NCI-H187 (cell line): ENCODE data around the gene ARMH3.
A peak's percentile ranks its signal among the peaks of the same experiment; 100 is the strongest.
"Not testable (repeated sequence)": the region's sequence is repeated elsewhere in the genome, so short reads cannot be mapped to it uniquely, and the experiment has no call there.

Experiments
- DNase-seq, 2 experiments: peaks; one replicate each; lab custom pipeline; 2025; lab: John Stamatoyannopoulos, UW

Gene ARMH3

DNA sequence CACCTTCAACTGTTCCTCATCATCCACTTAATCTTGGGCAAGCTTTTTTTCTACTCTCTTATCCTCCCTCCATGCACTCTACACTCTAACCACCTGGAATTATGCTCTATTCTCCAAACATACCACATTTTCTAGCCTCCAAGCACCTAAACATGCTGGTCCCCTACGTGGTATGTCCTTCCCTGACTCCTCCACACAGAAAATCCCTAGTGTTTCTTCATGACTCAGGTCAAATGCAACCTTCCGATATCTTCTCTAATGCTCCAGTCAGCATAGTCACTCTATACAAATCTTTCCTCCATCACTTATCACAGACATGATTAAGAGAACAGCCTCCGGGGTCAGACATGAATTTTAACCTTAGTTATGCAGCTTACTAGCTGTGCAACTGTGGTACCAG is 68.8 kb downstream of the ARMH3 start:
- no peak for DNase-seq

DNA sequence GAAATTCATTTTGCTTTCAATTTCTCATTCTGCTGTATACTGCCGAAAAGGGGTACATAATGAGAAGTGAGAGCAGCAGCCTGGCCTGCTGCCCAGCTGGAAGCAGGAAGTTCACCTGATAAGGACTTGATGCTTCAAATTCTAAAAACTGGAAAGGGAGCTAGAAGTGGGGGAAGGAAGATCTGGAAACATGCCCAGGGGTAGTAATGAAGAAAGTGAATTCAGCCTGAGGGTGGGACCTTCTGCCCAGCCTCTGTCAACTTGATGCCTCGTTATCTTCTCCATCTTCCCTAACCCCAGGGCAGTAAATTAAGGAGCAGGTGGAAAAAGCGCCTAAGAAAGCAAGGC is 69.4 kb downstream of the ARMH3 start:
- no peak for DNase-seq

DNA sequence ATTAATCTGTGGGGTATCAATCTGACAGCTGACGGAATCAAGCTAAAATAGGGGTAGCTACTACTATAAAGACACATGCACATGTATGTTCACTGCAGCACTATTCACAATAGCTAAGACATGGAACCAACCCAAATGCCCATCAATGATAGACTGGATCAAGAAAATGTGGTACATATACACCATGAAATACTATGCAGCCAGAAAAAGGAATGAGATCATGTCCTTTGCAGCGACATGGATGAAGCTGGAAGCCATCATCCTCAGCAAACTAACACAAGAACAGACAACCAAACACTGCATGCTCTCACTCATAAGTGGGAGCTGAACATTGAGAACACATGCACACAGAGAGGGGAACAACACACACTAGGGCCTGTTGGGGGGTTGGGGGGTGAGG is 75.3 kb downstream of the ARMH3 start:
- not testable (repeated sequence) for DNase-seq

DNA sequence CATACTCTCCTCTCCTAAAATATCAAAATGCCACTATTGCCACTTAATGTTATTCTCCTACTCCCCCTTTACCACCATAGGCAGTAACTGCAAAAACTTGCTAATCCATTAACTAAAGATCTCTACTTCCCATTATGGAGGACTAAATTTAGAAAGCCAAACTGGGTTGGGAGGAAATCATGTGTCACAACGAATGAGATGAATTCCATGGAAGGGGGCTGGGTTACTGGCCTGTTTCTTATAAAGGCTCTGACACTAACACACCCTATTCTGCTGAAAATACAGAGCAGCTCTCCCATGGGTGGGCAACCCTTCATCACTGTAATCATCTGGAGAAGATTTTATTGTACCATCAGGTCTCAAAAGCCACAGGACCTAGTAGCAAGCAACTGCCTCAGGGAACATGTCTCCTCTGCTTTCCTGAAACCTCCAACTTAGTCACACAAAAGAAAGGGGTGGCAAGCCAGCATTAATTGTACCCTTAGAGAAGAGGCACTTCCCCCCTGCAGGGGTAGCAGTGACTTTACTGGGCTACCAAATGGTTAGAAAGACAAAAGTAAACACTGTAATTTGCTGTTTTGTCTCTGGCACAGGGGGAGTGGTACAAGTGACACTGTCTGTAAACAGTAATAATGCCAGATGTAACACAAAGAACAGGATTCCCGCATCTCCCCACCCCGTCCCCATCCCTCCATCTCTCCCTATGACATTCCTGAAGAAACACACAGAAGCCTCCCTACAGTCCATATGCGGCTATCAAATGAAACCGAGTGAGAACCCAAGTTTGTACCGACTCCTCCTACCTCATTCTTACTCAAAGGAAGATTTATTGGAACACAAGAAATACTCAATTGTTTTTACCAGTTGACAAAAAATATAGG is 81.6 kb downstream of the ARMH3 start:
- no peak for DNase-seq

DNA sequence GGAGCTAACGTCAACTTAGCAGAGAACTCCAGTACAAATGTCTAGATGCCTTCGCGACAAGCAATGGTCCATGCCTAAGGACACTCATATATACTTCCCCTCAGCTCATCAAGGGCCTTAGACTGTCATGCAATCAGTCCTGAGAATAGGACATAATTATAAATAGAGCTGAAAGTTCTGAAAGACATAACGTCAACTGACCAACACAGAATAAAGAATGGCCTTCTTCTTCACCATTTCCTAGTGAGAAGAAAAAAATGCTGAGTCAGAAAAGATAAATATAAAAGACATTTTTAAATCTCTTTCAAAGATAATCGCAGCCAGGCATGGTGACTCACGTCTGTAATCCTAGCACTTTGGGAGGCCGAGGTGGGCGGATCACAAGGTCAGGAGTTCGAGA is 83.2 kb downstream of the ARMH3 start:
- no peak for DNase-seq

DNA sequence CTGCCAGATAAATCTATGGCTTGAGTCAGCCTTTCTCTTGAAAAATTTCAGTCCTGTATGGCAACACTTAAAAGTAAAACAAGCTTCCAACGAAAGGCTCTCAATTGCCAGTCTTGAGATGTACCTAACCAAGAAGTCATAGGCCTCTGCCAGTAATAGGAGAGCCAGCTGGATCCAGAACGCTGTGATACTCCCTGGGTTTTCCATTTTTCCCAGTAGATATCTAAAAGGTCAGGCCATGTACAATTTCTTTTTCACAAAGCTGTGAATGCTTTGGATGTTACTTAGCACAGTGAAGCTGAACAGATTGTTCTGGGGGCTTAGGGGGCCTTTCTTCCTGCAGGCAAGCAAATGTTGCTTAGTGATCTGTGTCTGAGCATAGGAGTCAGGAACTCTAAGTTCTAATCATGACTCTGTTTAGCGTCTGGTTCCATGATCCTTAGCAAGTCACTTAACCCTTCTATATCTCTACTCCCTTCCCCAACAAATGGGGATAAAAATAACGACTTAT is 86.5 kb downstream of the ARMH3 start:
- DNase-seq: no peak

DNA sequence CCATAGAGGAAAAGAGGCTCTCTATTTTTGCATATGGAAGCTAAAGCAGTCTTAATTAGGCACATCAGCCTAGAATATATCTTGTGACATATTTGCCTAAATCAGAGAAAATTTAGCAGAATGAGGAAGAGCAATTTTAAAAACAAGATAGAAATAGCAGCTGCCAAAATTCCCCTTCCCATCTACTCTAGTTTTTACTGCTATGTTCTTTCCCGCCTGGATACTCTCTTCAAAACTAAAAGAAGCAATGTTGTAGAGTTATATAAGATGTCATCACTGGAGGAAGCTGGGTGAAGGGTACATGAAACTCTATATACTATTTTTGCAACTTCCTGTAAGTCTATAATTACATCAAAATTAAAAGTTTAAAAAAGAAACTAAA is 87.0 kb downstream of the ARMH3 start:
- no peak for DNase-seq

DNA sequence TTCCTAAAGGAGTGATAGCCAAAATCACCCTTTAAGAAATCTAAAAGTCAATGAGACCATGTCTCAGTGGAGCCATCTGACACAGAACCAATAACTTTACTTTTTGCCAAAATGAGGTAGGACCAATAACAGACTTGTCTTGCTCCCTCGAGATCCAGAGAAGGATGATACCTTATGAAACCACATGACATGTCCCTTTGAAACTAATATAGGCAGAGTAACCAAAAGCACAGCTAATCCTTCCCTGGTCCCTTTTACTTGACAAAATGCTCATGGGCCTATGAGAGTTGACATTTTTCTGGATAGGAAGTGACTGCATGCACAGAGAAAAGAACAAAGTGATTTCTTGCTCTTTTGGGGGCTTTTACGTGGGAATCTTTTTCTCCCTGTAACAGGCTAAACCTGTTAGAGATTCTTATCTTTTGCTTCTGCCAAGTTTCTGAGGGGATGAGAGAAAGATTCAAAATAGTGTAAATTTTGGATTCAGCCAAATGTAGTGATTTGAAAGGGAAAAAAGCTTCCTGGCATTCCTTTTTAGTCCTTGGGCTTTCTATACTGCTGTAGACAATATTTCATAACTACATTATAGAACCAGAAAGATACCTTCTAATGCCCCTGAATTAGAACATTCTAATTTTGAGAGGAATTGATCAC is 87.6 kb downstream of the ARMH3 start:
- DNase-seq: no peak

DNA sequence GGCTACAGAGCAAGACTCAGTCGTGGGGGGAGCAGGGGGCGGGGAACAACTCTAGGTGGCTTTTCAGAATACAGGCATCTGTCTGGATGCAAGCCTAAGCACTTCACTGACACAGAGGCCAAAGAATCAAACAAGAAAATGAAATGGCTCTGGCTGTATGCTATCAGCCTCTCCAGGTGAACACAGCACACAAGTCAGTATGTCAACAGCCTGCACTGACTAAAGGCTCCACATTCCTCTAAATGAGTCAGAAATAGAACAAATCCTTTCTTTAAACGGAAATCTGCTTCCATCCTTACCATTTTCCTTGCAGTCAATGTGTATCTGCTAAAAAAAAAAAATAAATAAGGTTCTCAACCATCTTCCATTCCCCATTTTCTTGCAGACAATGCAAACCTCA is 88.3 kb downstream of the ARMH3 start:
- DNase-seq: no peak

DNA sequence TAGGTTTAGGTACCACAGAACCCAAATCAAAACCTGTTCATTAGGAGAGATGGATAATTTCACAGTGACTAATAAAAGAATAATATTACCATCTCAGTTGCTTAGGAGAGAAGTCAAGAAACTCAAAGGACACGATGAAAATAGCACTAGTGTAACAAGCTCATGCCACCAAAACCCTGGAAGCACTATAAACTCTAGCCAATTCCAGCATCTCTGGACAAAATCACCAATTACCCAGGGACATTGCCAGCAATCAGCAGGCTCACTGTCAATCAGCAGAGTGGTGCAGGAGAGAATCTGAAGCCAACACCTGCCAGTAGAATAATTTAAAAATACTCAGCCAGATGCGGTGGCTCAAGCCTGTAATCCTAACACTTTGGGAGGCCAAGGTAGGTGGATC is 88.9 kb downstream of the ARMH3 start:
- DNase-seq: no peak

DNA sequence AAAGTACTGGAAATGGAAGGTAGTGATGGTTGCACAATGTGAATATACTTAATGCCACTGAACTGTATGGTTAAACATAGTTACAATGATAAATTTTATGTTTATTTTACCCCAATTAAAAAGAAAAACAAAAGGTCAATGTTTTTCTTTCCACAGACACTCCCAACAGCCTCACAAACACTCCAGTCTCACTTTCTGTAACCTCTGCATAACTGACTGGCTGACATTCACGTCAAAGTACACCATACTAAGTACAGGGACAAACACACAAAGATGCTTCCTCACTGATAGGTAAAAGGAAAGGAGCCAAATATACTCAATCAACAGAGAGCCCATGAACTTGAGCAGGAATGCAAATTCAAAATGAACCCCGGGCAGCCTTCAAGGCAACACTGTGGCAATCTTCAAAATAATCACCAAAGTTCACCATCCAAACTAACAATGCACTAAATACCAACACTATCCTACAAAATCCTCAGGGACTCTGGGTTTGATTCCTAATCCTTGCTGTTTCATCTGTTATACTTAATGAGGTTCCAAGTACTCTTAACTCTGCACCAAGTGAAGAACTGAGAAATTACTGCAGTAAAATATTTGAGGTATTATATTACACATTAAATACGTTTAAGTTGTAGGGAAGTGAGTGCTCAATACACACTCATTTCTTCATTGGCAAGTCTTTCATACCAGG is 90.8 kb downstream of the ARMH3 start:
- no peak for DNase-seq

DNA sequence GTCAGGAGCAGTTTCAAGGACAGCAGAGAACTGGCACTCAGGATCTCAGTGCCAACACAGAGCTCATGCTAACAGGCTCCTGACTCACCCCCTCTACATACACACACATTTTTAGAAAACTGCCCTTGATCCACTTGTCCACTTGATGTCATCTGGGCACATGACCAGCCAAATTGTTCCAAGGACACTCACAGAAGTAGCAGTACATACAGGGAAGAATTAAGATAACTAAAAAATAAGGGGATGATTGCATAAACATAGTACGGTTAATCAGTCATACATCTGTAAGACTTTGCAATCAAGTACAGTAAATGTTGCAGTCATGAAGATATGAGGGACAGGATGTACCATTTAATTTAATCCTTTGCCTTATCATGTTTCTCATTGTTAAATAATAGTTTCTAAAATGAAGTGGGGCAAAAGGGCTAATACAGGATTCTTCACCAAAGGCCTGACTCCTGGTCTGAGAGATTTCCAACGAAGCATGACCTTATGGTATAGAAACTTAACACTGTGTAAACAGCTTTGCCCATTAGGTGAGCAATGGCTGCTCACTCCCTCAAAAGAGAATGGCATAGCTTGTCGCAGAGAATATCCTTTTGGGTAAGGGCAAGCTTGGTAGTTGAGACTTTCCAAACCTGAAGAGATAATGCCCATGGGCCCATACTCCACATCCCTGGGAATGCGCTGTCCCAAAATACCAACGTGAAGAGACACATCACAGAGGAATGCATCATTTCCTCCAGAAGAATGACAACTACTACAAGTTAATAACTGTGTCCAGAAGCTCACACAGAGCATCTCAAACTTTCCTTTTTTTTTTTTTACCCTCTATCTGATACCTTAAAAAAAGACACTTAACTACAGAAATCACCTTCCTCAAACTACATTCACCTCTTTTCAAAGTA is 94.1 kb downstream of the ARMH3 start:
- peak in 1 of 2 experiments; percentile 48 for DNase-seq

DNA sequence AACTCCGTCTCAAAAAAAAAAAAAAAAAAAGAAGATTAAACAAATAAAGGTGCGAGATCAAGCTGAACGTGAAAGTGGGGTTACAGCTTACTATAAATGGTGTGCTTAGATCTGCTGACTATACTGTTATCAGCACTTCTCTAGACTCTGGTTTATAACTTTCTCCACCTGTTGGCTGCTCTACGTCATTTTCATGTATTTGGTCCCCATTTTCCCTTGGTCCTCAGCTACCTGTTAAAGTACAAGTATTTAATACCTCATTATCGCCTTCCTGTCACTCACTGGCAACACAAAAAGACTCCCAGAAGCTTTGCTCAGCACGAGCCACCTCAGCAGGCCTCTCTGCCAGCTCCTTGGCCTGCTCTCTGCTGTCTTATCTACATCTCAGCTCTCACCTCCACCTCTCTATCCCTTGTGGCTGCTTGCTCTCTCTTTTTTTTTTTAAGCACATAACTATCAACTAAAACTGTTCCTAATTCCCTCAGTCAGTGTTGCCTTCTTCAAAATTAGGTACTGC is 95.0 kb downstream of the ARMH3 start:
- no peak for DNase-seq

DNA sequence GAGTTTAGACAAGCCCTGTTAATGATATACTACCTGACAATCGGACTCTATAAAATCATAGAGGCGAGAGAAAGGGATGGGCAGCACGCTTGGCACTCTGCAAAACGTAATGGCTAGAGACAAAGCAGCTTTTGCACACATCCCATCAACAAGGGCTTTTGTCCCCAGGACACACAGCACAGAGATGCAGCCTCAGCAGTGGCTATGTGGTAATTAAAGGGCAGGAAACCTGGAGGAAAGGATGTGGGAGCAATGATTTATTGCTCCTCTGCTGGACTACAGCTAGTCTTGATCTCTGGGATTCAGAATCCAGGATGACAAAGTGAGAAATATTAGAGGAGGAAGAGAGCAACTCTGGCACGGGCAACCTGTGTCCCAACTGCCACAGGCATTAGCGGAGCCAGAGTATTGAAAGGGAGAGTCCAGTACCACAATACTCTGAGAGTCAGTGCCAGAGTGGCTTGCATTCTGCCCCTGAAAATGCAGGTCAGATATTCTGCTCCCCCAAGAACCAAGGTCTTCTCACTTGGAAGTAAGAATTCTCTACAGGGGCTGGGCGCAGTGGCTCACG is 96.5 kb downstream of the ARMH3 start:
- DNase-seq: peak in 1 of 2 experiments; percentile 5

DNA sequence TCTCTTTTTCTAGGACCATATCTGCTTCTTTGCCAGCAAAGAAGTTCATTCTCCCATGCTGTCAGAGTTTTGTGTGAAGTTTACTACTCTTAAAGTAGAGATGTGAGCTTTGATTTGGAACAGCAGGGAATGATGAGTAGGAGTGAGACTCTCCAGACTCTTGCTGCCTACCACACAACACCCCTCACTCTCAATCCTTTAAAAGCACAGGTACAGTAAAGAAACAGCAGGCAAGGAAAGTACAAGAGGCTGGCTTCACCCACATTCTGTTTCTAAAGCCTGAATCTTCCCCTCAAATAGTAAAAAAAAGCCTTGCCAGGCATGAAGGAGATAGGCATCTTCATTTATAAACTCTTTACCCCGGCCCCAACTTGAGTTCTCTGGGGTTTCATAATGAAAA is 97.3 kb downstream of the ARMH3 start:
- DNase-seq: no peak

DNA sequence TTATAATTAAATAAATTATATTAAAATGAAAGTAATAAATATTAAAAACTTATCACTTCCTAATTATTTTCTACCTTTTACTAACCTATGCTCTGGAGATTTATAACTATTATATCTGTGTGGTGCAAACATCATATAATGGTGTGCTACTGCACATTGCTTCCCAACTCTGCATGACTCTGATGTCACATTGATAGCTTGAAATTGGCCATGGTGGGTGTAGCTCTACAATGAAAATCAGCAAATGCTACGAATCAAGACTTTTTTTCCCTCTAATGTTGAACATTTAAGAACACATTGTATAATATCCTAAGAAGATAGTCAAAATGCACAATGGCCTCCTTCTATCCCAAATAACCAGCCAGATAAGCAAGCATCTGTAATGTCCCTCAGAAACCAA is 99.1 kb downstream of the ARMH3 start:
- DNase-seq: no peak

DNA sequence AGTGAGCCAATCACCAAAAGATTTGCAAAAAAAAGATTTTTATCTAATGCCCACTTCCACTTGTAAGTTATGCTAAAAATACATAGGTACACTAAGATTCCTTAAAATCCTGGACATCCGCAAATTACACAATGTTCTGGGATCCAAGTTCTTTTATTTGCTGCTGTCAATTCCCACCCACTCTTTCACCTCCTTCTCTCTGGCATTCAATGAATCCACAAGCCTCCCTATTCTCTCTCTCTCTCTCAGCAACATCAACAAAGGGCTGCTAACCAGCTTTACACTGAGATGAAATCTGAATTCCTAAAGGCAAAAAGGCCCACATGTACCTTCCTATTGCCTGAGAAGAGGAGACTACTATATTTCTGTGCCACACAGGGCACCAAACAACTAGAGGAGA is 99.9 kb downstream of the ARMH3 start:
- no peak for DNase-seq

DNA sequence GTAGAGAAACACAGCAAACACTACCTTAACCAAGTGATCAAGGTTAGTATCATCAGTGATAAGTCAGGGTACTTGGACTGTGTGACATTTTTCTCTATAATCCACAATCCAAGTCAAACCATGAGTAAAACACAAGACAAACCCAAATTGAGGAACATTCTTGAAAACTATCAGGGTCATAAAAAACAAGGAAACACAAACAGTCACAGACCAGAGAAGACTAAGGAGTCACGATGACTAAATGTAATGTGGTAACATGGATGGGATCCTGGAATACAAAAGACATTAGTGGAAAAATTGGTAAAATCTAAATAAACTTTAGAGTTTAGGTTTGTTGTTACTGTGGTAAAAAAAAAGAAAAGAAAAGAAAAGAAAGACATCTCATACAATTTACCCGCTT is 103.8 kb downstream of the ARMH3 start:
- DNase-seq: no peak

DNA sequence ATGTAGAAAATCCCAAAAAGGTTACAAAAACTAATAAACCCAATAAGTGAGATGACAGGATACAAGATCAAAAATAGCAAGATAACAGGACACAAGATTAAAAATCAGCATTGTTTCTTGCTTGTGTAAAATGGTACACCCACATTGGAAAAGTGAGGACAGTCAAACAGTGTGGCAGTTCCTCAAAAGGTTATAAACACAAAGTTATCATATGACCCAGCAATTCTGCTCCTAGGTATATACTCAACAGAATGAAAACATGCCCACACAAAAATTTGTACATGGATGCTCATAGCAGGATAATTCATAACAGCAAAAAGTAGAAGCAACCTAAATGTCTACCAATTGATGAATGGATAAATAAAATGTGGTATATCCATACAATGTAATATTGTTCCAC is 105.8 kb downstream of the ARMH3 start:
- no peak for DNase-seq

DNA sequence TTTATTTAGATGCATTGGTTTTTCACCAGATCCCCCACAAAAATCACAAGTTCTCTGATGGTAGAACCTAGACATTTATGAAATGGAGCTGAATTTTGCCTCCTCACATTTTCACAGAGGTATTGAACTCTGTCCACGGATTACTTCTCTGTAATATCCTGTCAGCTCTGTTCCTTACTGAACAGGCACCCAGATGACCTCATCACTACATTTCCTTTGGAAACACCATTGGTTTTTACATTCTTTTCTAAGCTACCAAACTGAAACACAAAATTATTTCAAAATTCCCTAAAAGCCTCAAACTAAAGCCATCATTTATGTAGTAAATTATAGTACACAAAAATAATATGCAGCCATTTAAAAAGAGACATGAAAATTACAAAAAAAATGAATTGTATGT is 114.1 kb downstream of the ARMH3 start:
- no peak for DNase-seq

DNA sequence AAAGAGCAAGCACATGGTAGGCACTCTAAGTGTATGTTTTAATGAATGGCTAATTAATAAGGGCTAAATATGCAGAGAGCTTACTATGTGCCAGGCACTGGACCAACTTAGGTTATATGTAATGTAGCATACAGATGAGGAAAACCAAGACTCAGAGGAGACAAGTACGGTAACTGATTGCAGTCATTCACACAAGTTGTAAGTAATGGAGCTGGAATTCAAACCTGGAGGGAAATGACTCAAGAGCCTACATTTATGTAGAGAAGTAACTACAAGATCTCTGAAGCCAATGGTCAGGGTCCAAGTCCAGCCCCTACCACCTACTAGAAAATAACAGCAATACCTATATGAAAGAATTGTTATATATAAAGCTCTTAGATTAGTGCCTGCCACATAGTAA is 115.1 kb downstream of the ARMH3 start:
- no peak for DNase-seq
